Caco-2 (cell line): Measurements from ENCODE around the gene TNFSF9. TPM values are rescaled to one million over a fixed set of nuclear protein-coding genes. Genes with fewer than 3 reads are reported as not detected.
A peak's percentile ranks its signal among the peaks of the same experiment; 100 is the strongest.
"Not testable (repeated sequence)": the region's sequence is repeated elsewhere in the genome, so short reads cannot be mapped to it uniquely, and the experiment has no call there.

Source experiments
- BruUV-seq: library from RNA; stranded (reverse); fragments of 400-500 nt; replicated peaks from 2 replicates; lab custom pipeline; 2021; lab: Mats Ljungman, UMichigan
- CTCF ChIA-PET: fragments of 300-600 bp; sonication (Branson Sonifier 250); formaldehyde crosslinking; loops from one replicate; lab custom pipeline; 2022; ENCODE audit warnings: antibody characterized with exemption; lab: Charles Lee
- POLR2A ChIA-PET: fragments of 300-600 bp; sonication (Branson Sonifier 250); formaldehyde crosslinking; loops from one replicate; lab custom pipeline; 2022; ENCODE audit warnings: antibody characterized with exemption; lab: Charles Lee
- DNase-seq, 2 experiments: peaks; one replicate each; pipeline versions ENCODE4 v3.0.0 to v3.0.0-alpha.2; 2020 to 2022
- H3K27me3 ChIP-seq: replicated peaks from 2 replicates; pipeline ENCODE4 v1.6.0; 2011; ENCODE audit warnings: low read length; ENCODE audit not compliant: control insufficient read depth, insufficient read depth
- H3K36me3 ChIP-seq: 2 replicates; pipeline ENCODE4 v1.5.1; 2011; ENCODE audit warnings: low read length; ENCODE audit not compliant: control insufficient read depth, insufficient read depth
- H3K4me1 ChIP-seq: fragments of 250-450 bp; sonication (Bioruptor Pico); 2 replicates; pipeline ENCODE4 v1.5.1; 2020; ENCODE audit warnings: mild to moderate bottlenecking
- H3K4me3 ChIP-seq: 2 replicates; pipeline ENCODE4 v1.5.1; 2011; ENCODE audit warnings: low read depth, mild to moderate bottlenecking, control low read depth, low read length
- H3K9me3 ChIP-seq: fragments of 250-450 bp; sonication (Bioruptor Pico); 2 replicates; pipeline ENCODE4 v1.5.1; 2020; ENCODE audit warnings: mild to moderate bottlenecking, moderate library complexity
- H3K27ac Mint-ChIP-seq: one replicate; pipeline ENCODE4 v1.8.0; 2022; ENCODE audit warnings: mixed read lengths; ENCODE audit not compliant: unreplicated experiment
- H3K27me3 Mint-ChIP-seq: one replicate; pipeline ENCODE4 v1.8.0; 2022; ENCODE audit warnings: mixed read lengths; ENCODE audit not compliant: insufficient read depth, unreplicated experiment
- H3K36me3 Mint-ChIP-seq: one replicate; pipeline ENCODE4 v1.8.0; 2022; ENCODE audit warnings: mild to moderate bottlenecking, mixed read lengths; ENCODE audit not compliant: insufficient read depth, unreplicated experiment
- H3K4me1 Mint-ChIP-seq: one replicate; pipeline ENCODE4 v1.8.0; 2022; ENCODE audit warnings: low read depth, mixed read lengths; ENCODE audit not compliant: unreplicated experiment
- H3K4me3 Mint-ChIP-seq: one replicate; pipeline ENCODE4 v1.8.0; 2022; ENCODE audit warnings: mild to moderate bottlenecking, moderate library complexity, mixed read lengths; ENCODE audit not compliant: unreplicated experiment
- H3K9me3 Mint-ChIP-seq: one replicate; pipeline ENCODE4 v1.8.0; 2022; ENCODE audit warnings: mixed read lengths; ENCODE audit not compliant: unreplicated experiment
- intact Hi-C: fragments of 100-400 bp; cut with micrococcal nuclease; formaldehyde crosslinking; loops from one replicate; pipeline ENCODE4 v1.10.0; 2022; ENCODE audit not compliant: unreplicated experiment
- total RNA-seq: library from RNA; stranded (reverse); gene quantifications from 2 replicates; pipeline ENCODE4 v1.2.3, GENCODE V29; 2022
- TF ChIP-seq, protein P1 (sequence below), 2 experiments: fragments of 200-600 bp in 1 of 2; IDR thresholded peaks; 1 replicate in 1 of 2; 2 replicates in 1 of 2; pipeline versions ENCODE4 v1.5.1 to v1.8.0; 2011 to 2022; ENCODE audit warnings: antibody characterized with exemption in 1 of 2, control low read depth in 1 of 2, inconsistent platforms in 1 of 2, low read depth in 1 of 2, low read length in 1 of 2, mild to moderate bottlenecking in 1 of 2, moderate library complexity in 1 of 2; ENCODE audit not compliant: insufficient read depth in 1 of 2, severe bottlenecking in 1 of 2, unreplicated experiment in 1 of 2

TNFSF9 gene
- total RNA-seq, 1 experiment from 2014 or later: 0.77 TPM

DNA sequence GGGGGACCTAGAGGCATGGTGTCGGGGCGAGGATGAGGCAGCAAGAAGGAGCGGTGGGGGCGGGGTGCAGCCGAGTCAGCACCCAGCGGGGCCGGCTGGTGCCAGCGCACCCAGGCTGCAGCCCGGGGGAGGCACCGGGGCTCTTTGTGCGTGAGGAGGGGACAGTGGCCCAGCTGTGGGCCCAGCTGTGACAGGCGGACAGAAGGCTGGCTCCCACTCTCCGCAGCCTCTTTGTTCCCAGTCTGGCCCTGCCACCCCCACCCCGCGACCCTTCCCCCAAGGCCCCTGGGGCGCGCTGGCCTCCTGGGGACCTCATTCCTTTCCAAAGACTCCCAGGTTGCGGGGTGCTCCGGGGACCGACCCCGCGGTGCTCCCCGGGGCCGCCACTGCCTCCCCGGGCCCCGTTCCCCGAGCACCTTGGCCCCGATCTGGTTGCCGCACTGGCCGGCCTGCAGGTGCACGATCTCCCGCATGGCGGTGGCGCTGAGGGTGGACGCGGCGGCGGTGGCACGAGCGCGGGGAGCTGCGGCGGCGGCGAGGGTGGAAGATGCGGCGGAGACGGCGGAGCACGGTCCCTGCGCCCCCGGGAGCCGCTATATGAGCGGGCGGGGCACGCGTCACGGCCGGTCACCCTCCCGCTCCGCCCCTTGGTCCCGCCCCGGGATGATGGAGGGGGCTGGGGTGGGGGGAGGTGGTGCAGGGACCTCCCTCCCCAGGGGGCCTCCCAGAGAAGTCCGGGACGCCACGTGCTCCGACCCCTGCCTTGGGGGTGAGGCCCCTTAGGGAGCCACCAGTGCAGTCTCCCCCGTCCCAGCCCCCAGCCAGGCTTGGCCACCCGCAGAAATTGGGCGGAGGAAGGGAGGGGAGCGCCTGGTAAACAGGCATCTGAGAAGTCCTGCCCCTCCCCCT, 28.8 kb upstream of the TNFSF9 start, which contains the start of gene TUBB4A:
TUBB4A (minus strand) TSS at position 570 of the 909 bp plus-strand sequence; CDS start at position 473, 97 bp downstream.
- TF ChIP-seq, protein P1, sequence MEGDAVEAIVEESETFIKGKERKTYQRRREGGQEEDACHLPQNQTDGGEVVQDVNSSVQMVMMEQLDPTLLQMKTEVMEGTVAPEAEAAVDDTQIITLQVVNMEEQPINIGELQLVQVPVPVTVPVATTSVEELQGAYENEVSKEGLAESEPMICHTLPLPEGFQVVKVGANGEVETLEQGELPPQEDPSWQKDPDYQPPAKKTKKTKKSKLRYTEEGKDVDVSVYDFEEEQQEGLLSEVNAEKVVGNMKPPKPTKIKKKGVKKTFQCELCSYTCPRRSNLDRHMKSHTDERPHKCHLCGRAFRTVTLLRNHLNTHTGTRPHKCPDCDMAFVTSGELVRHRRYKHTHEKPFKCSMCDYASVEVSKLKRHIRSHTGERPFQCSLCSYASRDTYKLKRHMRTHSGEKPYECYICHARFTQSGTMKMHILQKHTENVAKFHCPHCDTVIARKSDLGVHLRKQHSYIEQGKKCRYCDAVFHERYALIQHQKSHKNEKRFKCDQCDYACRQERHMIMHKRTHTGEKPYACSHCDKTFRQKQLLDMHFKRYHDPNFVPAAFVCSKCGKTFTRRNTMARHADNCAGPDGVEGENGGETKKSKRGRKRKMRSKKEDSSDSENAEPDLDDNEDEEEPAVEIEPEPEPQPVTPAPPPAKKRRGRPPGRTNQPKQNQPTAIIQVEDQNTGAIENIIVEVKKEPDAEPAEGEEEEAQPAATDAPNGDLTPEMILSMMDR (IDR thresholded peaks at IDR 0.05; ENCODE audit: insufficient read depth in 1 of 2, low read depth in 1 of 2, low read length in 1 of 2, severe bottlenecking in 1 of 2, unreplicated experiment in 1 of 2): no peak
- Mint-ChIP-seq H3K27me3 (no peaks in the 10 kb centered on the region), H3K36me3 (no peaks in the 10 kb centered on the region), H3K4me1 (no peaks in the 10 kb centered on the region), H3K27ac (no peak within 1 kb of the TSS), H3K9me3 (no peaks in the 10 kb centered on the region), H3K4me3 (peak within 1 kb of the TSS; percentile 68)
- H3K36me3 ChIP-seq: no peaks in the 10 kb centered on the region
- peak within 1 kb of the TSS; percentile 51 for H3K4me3 ChIP-seq
- DNase-seq: peak in 1 of 2 experiments; percentile 38
- no peaks in the 10 kb centered on the region for H3K27me3 ChIP-seq
- BruUV-seq: no TSS peak
- intact Hi-C loops: no loop called here
- POLR2A ChIA-PET: no interaction called here
- no peaks in the 10 kb centered on the region for H3K9me3 ChIP-seq
- CTCF ChIA-PET: no interaction called here
- H3K4me1 ChIP-seq: peaks cover 8% of the 10 kb centered on the region

DNA sequence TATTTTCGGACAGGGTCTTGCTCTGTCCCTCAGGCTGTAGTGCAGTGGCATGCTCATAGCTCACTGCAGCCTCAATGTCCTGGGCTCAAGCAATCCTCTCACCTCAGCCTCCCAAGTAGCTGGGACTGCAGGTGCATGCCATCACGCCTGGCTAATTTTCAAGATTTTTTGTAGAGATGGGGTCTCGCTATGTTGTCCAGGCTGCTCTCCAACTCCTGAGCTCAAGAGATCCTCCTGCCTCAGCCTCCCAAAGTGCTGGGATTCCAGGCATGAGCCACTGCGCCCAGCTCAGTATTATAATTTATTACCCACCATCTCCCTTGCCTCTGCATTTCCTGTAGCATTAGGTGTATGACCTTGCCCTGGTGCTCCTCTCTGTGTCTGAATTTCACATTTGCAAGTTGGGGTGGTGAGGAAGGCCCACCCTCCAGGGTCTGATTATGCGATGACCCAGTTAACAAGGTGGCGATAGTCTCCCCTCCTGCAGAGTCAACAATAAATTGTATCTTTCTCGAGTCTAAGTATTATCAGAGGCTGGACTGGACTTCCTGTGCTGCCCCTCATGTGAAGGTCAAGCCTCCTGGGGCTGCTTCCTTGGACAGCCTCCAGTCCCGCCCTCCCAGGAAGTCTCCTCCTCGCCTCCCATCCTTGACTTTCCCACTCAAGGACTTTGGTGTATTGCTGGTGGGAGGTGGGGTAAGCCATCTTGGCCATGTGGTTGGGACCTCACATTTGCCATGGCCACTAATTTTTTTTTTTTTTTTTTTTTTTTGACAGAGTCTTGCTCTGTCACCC, 27.2 kb upstream of the TNFSF9 start:
- Mint-ChIP-seq H3K4me1 (no peaks in the 10 kb centered on the region), H3K27ac (no peak overlapping the region), H3K27me3 (no peaks in the 10 kb centered on the region), H3K4me3 (no peak overlapping the region), H3K9me3 (no peaks in the 10 kb centered on the region), H3K36me3 (no peaks in the 10 kb centered on the region)
- intact Hi-C loops: no loop called here
- DNase-seq: no peak
- TF ChIP-seq, protein P1 (IDR thresholded peaks at IDR 0.05; ENCODE audit: insufficient read depth in 1 of 2, low read depth in 1 of 2, low read length in 1 of 2, severe bottlenecking in 1 of 2, unreplicated experiment in 1 of 2): no peak
- ChIA-PET POLR2A (interaction anchor here (0.5 kb wide), 1 partner anchor 48 kb away, joined by 5 read pairs; no protein-coding TSS in a partner anchor), CTCF (interaction anchor here (1.0 kb wide), 1 partner anchor 9 kb away, joined by 4 read pairs; no protein-coding TSS in a partner anchor)
- H3K4me1 ChIP-seq: peaks cover 8% of the 10 kb centered on the region
- no TSS peak for BruUV-seq
- H3K4me3 ChIP-seq: no peak overlapping the region
- no peaks in the 10 kb centered on the region for H3K27me3 ChIP-seq
- H3K9me3 ChIP-seq: no peaks in the 10 kb centered on the region
- no peaks in the 10 kb centered on the region for H3K36me3 ChIP-seq

DNA sequence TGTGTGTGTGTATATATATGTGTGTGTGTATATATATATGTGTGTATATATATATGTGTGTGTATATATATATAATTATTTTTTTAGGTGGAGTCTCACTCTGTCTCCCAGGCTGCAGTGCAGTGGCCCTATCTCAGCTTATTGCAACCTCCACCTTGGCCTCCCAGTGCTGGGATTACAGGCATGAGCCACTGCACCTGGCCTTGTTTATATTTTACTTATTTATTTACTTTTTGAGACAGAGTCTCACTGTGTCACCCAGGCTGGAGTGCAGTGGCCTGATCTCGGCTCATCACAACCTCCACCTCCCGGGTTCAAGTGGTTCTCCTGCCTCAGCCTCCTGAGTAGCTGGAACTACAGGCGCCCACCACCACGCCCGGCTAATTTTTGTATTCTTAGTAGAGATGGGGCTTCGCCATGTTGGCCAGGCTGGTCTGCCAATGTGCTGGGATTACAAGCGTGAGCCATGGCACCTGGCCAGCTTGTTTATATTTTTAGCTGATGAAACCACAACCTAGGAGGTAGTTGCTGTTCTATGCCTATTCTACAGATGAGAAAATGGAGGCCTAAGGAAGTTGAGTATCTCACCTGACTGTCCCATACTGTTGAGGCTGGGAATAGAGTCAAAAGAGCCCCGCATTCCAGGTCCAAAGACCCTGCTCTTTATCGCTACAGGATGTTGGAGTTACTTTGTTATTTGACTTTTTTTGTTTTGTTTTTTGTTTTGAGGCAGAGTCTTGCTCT, 22.6 kb upstream of the TNFSF9 start:
- H3K9me3 Mint-ChIP-seq, H3K4me1 Mint-ChIP-seq, H3K27me3 ChIP-seq, DNase-seq, H3K4me3 Mint-ChIP-seq, H3K27me3 Mint-ChIP-seq, H3K36me3 ChIP-seq, H3K4me3 ChIP-seq, H3K27ac Mint-ChIP-seq, intact Hi-C loops, H3K9me3 ChIP-seq, POLR2A ChIA-PET, BruUV-seq, H3K36me3 Mint-ChIP-seq: not testable (repeated sequence)
- peaks cover 36% of the 10 kb centered on the region for H3K4me1 ChIP-seq
- CTCF ChIA-PET: interaction anchor here (1.2 kb wide), 1 partner anchor 8 kb away, joined by 4 read pairs; no protein-coding TSS in a partner anchor
